H7 (cell line): Measurements from ENCODE around the gene ZIC4. TPM values are rescaled to one million over a fixed set of nuclear protein-coding genes. Genes with fewer than 3 reads are reported as not detected.

Source experiments
- DNase-seq: peaks from one replicate; pipeline ENCODE4 v3.0.0; 2012
- H3K27me3 ChIP-seq: 2 replicates; pipeline ENCODE4 v1.6.0; 2011; ENCODE audit warnings: mild to moderate bottlenecking, low read length; ENCODE audit not compliant: control insufficient read depth, insufficient read depth
- H3K36me3 ChIP-seq: replicated peaks from 2 replicates; pipeline ENCODE4 v1.5.1; 2011; ENCODE audit warnings: low read length; ENCODE audit not compliant: control insufficient read depth, insufficient read depth
- H3K4me3 ChIP-seq: 2 replicates; pipeline ENCODE4 v1.5.1; 2011; ENCODE audit warnings: low read depth, mild to moderate bottlenecking, control low read depth, low read length, moderate library complexity; ENCODE audit not compliant: insufficient read depth
- total RNA-seq: library from RNA; depleted of rRNA; stranded (reverse); fragments of >200 nt; shearing (Covaris generic); gene quantifications from 2 replicates; pipeline ENCODE4 v1.2.3, GENCODE V29; 2014

Gene ZIC4
- total RNA-seq, 1 experiment from 2014 or later = 0.59 TPM

DNA sequence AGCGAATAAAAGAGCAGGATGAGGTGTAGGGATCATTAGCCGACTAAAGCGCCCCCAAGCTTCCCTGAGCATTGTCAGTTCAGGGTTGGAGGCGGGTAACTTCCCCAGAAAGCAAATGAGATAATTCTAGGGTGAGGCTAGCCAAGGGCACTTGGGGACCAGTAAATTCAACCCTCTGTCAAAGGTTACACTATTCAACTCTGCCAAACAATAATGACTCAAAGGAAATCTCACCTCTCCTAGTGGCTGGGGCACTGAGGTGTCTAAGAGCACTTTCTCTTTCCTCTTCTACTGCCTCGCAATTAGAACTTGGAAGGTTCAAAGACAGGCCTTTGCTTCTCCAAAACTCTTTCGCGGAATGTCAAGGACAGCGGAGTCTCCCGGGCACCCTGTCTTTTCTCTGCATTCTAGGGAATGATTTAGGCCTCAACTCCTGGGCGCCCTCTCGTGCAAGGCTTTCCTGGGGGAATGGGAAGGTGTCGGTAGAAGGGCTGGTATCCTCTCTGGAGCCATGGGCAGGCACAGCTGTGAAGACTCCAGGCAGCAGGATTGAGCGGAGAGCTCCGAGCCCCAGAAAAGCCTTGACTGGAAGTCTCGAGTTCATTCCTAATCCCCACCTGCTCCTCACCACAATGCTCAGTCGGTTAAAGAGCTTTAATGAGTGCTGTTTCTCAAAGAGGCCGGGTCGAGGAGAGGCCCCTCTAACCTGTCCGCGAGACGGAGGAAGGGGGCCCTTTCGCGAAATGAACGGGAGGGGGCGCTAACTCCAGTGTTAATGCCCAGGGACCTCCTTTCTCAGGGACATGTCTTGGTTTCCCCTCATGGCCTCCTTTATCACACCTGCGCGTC is 21.9 kb downstream of the ZIC4 start:
- Histone ChIP-seq H3K36me3 (no peaks in the 10 kb centered on the region), H3K4me3 (no peak overlapping the region), H3K27me3 (peaks cover 92% of the 10 kb centered on the region)
- peak; percentile 86 for DNase-seq

DNA sequence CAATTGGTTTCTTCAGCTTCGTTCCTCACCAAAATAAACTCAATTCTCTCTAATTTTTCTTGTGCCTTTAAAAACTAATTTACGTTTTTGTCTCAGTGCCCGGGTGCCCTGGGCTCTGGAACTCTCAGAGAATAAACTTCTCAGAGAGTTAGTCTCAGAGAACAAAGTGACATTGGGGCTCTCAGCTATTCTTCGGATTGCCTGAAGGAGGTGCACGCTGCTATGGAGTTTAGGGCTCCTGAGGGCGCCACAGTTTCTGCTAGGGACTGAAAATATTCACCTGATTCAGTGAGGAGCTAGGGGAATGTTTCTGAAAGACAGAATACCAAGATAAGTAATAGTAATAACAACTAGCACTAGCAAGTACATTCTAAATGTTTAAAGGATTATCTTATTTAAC is 22.7 kb downstream of the ZIC4 start:
- no peak overlapping the region for H3K4me3 ChIP-seq
- peaks cover 92% of the 10 kb centered on the region for H3K27me3 ChIP-seq
- no peaks in the 10 kb centered on the region for H3K36me3 ChIP-seq
- peak; percentile 71 for DNase-seq

- Histone ChIP-seq H3K4me3 (no peak overlapping the region), H3K27me3 (peaks cover 84% of the 10 kb centered on the region), H3K36me3 (no peaks in the 10 kb centered on the region)
- DNase-seq = no peak
These were observed 24.7 kb downstream of the ZIC4 start for GRCh38 chr3:147381596-147381995.

- H3K36me3 ChIP-seq = no peaks in the 10 kb centered on the region
- H3K27me3 ChIP-seq = peaks cover 84% of the 10 kb centered on the region
- no peak overlapping the region for H3K4me3 ChIP-seq
- DNase-seq = no peak
These were observed 25.4 kb downstream of the ZIC4 start for GRCh38 chr3:147380977-147381376.

- H3K4me3 ChIP-seq = no peak overlapping the region
These were observed 25.9 kb downstream of the ZIC4 start for GRCh38 chr3:147380387-147380951.

GRCh38 chr3:147379651-147380050 is 26.7 kb downstream of the ZIC4 start:
- Histone ChIP-seq H3K36me3 (no peaks in the 10 kb centered on the region), H3K4me3 (no peak overlapping the region), H3K27me3 (peaks cover 84% of the 10 kb centered on the region)
- no peak for DNase-seq

More at GRCh38 chr3:147380387-147380951, 25.9 kb downstream of the ZIC4 start:
- Histone ChIP-seq H3K27me3 (peaks cover 84% of the 10 kb centered on the region), H3K36me3 (no peaks in the 10 kb centered on the region)
- no peak for DNase-seq

DNA sequence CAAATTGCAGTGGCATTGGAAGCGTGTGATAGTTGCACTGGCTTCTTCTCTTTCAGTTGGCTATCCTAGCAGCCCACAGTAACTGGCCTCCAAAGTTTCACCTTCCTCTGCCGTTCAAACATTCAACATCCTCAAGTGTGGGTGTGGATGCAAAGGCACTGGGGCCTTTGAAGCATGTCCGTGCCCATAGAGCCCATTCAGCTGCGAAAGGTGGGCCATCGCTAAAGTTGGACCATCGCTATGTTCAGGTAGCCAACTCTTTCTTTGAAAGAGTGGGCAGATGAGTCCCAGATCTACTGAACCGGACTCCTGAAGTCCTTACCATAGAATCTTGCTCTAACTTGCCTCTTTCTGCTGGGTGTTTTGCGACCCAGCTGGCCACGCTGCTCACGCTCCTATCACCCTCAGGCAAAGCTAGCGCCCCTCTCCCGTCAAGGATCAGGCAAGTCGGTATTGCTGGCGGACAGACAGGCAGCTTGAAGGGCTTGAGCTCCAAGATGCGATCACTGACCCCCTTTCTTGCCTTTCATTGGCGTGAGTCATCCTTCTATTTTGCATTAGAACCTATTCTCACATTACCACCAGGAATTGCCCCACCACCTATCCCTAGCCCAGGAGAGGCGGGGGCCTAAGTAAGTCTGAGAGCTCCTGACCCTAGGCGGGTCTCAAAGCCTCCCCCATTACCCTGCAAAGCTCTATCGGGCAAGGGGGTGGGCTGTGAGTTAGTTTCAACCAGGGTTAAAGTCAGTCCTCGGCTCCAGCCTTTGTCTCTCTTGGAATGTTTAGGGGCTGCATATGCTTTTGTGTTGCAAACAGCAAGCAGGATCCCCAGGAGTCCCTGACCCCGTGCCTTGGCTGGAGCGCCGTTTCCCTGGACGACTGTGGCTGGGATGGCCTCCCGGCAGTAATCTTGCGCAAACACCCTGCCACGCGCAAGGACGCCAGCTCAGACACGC is 28.7 kb downstream of the ZIC4 start:
- Histone ChIP-seq H3K27me3 (peaks cover 88% of the 10 kb centered on the region), H3K36me3 (no peaks in the 10 kb centered on the region), H3K4me3 (peak overlapping the region; percentile 32)
- DNase-seq = peak; percentile 86

DNA sequence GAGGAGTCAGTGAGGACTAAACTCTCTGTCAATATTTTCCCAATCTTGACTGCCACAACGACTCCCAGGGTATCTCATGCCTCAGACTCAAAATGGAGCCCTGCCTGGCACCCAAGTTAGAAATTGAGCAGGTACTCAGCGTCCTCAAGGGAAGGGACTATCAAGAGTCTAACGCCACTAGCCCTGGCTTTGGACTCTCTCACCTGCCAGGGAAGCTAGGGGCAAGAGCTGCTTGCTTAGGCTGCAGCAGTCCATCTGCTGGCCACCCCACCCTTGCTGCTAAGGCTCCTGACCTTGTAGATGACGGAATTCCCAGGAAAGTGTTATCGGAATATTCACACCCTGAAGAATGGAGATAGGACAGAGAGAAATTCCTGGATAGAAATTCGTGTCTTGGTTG is 33.0 kb downstream of the ZIC4 start:
- no peak for DNase-seq
- Histone ChIP-seq H3K36me3 (no peaks in the 10 kb centered on the region), H3K27me3 (peaks cover 93% of the 10 kb centered on the region), H3K4me3 (no peak overlapping the region)

DNA sequence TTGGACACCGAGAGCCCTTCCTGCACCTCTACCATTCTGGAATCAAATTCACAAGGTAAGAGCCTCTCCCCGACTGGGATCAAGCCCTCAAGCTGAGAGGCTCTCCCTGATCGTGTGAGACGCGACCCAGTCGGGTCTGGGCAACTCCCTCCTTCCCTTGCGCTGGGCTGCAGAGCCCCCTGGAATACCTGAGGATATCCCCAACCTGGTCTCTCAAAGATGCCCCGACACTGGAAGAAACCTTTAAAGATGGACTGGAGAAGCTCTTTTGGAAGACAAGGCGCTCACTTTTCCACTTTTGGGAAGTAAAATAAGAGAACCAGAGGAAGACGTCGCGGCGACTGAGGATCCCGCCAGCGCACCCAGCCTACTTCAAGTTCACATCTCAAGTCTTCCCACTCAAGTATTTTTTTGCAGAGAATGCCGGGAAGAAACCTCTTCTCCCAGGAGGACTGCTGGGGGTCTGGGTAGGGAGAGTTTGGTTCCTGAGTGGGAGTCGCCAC is 33.8 kb downstream of the ZIC4 start:
- no peak overlapping the region for H3K4me3 ChIP-seq
- DNase-seq = no peak

DNA sequence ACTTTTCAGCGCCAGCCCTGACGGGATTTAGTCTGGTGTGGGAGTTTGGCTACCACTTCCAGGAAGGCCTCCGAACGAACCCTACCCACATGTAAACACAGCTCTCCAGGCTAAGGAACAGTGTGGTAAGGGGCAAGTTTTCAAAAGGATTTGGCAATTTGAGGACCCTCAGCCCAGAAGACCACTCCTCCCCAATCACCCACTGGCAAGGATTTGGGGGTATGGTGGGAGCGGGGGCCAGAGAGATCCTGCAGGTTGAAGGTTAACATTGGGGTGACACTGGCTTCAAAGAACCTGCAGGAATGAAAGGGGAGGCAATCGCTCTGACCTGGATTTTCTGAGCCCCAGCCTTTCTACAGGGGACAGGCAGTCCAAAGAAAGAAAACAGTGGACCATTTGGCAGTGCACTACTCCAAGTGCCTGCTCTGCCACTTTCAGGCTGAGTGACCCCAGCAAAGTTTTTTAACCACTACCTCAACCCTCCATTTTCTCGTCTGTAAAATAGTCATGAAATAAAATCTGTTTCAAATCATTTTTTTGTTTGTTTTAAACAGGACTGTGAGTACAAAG is 34.5 kb downstream of the ZIC4 start:
- peaks cover 100% of the 10 kb centered on the region for H3K27me3 ChIP-seq
- H3K4me3 ChIP-seq = no peak overlapping the region
- DNase-seq = no peak

More for the DNA sequence above, 33.8 kb downstream of the ZIC4 start:
- peaks cover 99% of the 10 kb centered on the region for H3K27me3 ChIP-seq
- no peaks in the 10 kb centered on the region for H3K36me3 ChIP-seq

GRCh38 chr3:147371140-147371539 is 35.2 kb downstream of the ZIC4 start:
- H3K36me3 ChIP-seq = no peaks in the 10 kb centered on the region
- no peak overlapping the region for H3K4me3 ChIP-seq
- peaks cover 100% of the 10 kb centered on the region for H3K27me3 ChIP-seq
- DNase-seq = no peak

More for the DNA sequence above, 34.5 kb downstream of the ZIC4 start:
- H3K36me3 ChIP-seq = no peaks in the 10 kb centered on the region

DNA sequence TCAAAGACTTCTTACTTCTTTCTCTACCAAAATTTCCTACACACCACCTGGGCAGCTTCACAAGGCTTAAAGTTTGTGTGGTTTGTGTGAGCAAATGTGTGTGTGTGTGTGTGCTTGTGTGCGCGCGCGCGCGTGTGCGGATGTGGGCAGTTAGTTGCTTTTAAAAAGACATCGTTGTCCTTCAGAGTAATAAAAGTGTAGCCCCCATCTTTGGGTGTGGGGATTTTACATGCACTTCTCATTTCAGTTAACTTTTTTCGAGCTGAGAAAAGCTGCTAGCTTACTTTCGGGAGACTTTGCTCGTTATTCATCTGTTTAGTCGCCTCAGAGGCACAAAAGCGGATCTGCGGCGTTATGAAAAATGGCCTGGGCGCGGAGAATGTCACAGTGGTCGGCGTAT is 36.0 kb downstream of the ZIC4 start:
- Histone ChIP-seq H3K27me3 (peaks cover 100% of the 10 kb centered on the region), H3K4me3 (no peak overlapping the region), H3K36me3 (no peaks in the 10 kb centered on the region)
- DNase-seq = no peak

GRCh38 chr3:147369661-147370123 is 36.7 kb downstream of the ZIC4 start:
- DNase-seq = no peak
- Histone ChIP-seq H3K4me3 (no peak overlapping the region), H3K36me3 (no peaks in the 10 kb centered on the region)

GRCh38 chr3:147369231-147369630 is 37.1 kb downstream of the ZIC4 start:
- DNase-seq = no peak
- Histone ChIP-seq H3K27me3 (peaks cover 100% of the 10 kb centered on the region), H3K36me3 (no peaks in the 10 kb centered on the region), H3K4me3 (no peak overlapping the region)

More at GRCh38 chr3:147369661-147370123, 36.7 kb downstream of the ZIC4 start:
- H3K27me3 ChIP-seq = peaks cover 100% of the 10 kb centered on the region
